ENCODE measurements around the gene PDIA6.

DNA sequence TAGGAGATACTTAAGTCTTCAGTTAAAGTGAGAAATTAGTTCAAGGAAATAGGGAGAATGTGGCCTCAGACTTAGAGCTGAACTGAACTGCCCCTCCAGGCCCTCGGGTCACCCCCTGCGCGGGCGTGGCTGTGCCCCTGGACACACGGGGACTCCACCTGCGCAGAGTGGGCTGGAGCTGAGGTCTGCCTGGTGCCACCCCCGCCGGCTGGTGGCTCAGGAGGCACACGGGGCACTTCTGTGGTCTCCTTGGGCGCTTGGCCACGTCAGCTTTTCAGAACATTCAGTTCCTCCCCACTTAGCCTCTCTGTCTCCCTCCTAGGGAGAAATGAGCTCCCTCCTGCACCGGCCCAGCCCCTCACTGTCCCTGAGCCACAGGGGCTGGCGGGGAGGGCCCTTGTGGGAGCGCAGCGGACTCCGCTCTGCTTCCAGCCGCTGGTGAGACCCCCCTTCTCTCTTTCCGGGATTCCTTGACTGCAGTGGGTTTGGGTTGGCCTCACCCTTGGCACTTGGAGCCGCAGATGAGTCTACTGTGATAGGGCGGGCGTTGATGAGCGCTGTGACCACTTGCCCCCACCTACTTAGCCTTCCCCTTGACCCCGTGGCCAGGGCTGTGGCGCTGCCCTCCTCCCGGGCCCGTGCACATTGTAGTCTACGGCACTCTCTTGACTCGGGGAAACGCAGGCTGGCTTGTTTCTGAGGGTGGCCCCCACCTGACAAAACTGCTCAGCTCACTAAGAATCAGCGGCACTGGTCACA, 18.2 kb upstream of the PDIA6 start:
- TF ChIP-seq, protein P1, sequence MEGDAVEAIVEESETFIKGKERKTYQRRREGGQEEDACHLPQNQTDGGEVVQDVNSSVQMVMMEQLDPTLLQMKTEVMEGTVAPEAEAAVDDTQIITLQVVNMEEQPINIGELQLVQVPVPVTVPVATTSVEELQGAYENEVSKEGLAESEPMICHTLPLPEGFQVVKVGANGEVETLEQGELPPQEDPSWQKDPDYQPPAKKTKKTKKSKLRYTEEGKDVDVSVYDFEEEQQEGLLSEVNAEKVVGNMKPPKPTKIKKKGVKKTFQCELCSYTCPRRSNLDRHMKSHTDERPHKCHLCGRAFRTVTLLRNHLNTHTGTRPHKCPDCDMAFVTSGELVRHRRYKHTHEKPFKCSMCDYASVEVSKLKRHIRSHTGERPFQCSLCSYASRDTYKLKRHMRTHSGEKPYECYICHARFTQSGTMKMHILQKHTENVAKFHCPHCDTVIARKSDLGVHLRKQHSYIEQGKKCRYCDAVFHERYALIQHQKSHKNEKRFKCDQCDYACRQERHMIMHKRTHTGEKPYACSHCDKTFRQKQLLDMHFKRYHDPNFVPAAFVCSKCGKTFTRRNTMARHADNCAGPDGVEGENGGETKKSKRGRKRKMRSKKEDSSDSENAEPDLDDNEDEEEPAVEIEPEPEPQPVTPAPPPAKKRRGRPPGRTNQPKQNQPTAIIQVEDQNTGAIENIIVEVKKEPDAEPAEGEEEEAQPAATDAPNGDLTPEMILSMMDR (IDR thresholded peaks at IDR 0.05; ENCODE audit: low read length) = no peak
- no peak for TF ChIP-seq EZH2 (IDR thresholded peaks at IDR 0.05; ENCODE audit: borderline replicate concordance, low read length)
